ENCODE results near the gene CNTFR. TPM values are rescaled to one million over a fixed set of nuclear protein-coding genes. Genes with fewer than 3 reads are reported as not detected.

CNTFR gene
- total RNA-seq, 2 experiments from 2014 or later, result not detected

DNA sequence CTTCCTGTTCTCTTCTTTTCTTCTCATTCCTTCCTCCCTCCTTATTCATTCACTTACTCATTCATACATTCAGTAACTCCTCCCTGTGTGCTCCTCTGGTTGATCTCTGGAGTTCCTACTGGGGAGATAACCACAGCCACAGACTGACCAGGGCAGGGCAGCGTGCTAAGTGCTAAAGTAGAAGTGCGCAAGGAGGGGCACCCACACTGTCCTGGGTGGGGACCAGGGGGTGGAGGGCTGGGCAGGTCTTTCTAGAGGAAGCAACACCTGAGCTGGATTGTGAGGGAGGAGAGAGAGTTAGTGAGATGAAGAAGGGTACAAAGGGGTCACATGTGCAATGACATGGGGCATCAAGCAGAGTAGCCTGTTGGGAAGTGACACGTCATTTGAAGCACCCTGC is 80.6 kb downstream of the CNTFR start:
- ChIA-PET POLR2A (interaction anchor here (0.7 kb wide), 1 partner anchor 790 kb away, joined by 3 read pairs; no protein-coding TSS in a partner anchor), CTCF (ENCODE audit: unreplicated experiment) (no interaction called here)
- intact Hi-C loops (cut with micrococcal nuclease; ENCODE audit: unreplicated experiment), result no loop called here
- Histone ChIP-seq H3K79me2 (ENCODE audit: insufficient read depth, low read depth, low read length) (no peaks in the 10 kb centered on the region), H3K4me1 (ENCODE audit: insufficient read depth, low read length, poor library complexity, severe bottlenecking) (peaks cover 9% of the 10 kb centered on the region), H3K9me3 (ENCODE audit: low read length) (no peaks in the 10 kb centered on the region), H2AFZ (ENCODE audit: low read length) (no peak overlapping the region), H3K27ac (ENCODE audit: low read depth, low read length, poor library complexity, severe bottlenecking) (no peak overlapping the region), H4K20me1 (ENCODE audit: insufficient read depth, low read length) (no peaks in the 10 kb centered on the region), H3K4me2 (ENCODE audit: low read length) (no peak overlapping the region), H3K9me2 (ENCODE audit: insufficient read depth, low read length) (no peaks in the 10 kb centered on the region), H3K4me3 (ENCODE audit: low read depth, low read length, poor library complexity, severe bottlenecking) (no peak overlapping the region), H3K36me3 (ENCODE audit: insufficient read depth, low read length) (no peaks in the 10 kb centered on the region)
- DNase-seq (ENCODE audit: low spot score), result no peak
- TF ChIP-seq, protein P1, sequence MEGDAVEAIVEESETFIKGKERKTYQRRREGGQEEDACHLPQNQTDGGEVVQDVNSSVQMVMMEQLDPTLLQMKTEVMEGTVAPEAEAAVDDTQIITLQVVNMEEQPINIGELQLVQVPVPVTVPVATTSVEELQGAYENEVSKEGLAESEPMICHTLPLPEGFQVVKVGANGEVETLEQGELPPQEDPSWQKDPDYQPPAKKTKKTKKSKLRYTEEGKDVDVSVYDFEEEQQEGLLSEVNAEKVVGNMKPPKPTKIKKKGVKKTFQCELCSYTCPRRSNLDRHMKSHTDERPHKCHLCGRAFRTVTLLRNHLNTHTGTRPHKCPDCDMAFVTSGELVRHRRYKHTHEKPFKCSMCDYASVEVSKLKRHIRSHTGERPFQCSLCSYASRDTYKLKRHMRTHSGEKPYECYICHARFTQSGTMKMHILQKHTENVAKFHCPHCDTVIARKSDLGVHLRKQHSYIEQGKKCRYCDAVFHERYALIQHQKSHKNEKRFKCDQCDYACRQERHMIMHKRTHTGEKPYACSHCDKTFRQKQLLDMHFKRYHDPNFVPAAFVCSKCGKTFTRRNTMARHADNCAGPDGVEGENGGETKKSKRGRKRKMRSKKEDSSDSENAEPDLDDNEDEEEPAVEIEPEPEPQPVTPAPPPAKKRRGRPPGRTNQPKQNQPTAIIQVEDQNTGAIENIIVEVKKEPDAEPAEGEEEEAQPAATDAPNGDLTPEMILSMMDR (conservative IDR thresholded peaks at IDR 0.05; ENCODE audit: low read length), result no peak
- no peak for TF ChIP-seq EZH2phosphoT487 (IDR thresholded peaks at IDR 0.05; ENCODE audit: borderline replicate concordance, low read depth, low read length)
- BruUV-seq (replicated peaks), result no TSS peak

DNA sequence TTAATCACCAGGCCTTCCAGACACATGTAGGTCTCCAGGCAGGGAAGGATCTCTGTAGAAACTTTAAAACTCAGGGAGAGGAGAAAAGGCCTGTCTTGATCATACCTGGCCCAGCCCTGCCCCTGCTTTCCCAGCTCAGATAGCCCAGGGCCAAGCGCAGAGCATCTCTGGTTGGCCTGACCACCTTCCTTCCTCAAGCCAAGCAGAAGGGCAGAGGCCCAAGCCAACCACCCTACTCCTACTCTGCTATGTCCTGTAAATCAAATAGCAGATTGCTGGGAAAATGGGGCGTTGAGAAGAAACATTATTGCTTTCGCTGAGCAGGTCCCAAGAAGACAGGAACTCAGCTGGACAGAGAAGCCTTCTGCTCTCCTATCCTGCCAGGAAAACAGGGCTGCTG is 81.1 kb downstream of the CNTFR start:
- no peaks in the 10 kb centered on the region for H3K9me3 ChIP-seq (ENCODE audit: low read length)
- POLR2A ChIA-PET, result no interaction called here
- H3K36me3 ChIP-seq (ENCODE audit: insufficient read depth, low read length), result no peaks in the 10 kb centered on the region
- H2AFZ ChIP-seq (ENCODE audit: low read length), result no peak overlapping the region
- H3K4me1 ChIP-seq (ENCODE audit: insufficient read depth, low read length, poor library complexity, severe bottlenecking), result peaks cover 5% of the 10 kb centered on the region
- no peaks in the 10 kb centered on the region for H4K20me1 ChIP-seq (ENCODE audit: insufficient read depth, low read length)
- no peaks in the 10 kb centered on the region for H3K79me2 ChIP-seq (ENCODE audit: insufficient read depth, low read depth, low read length)
- DNase-seq (ENCODE audit: low spot score), result no peak
- BruUV-seq (replicated peaks), result no TSS peak
- no peaks in the 10 kb centered on the region for H3K9me2 ChIP-seq (ENCODE audit: insufficient read depth, low read length)
- no peak overlapping the region for H3K27ac ChIP-seq (ENCODE audit: low read depth, low read length, poor library complexity, severe bottlenecking)
- H3K4me2 ChIP-seq (ENCODE audit: low read length), result no peak overlapping the region
- no peak overlapping the region for H3K4me3 ChIP-seq (ENCODE audit: low read depth, low read length, poor library complexity, severe bottlenecking)
- intact Hi-C loops (cut with micrococcal nuclease; ENCODE audit: unreplicated experiment), result no loop called here
- CTCF ChIA-PET (ENCODE audit: unreplicated experiment), result no interaction called here
- TF ChIP-seq EZH2phosphoT487 (IDR thresholded peaks at IDR 0.05; ENCODE audit: borderline replicate concordance, low read depth, low read length), result no peak
- TF ChIP-seq, protein P1 (conservative IDR thresholded peaks at IDR 0.05; ENCODE audit: low read length), result no peak

DNA sequence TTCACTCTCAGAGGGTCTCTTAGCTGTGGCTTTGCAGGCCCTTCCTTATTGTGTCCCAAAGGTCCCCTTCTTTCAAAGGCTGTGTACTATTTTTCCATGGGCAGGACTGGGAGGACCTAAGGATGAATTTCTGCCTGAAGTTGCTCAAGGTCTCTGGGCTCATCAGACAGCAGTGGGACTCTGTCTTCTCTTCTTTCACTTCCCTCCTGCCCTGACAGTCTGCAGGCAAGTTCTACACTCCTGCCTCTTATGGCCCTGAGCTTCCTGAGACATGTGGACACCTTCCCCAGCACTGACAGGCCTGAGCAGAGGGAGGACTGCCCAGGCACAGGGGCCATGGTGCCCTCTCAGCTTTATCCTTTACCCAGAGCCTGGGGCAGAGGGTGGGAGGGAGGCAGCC is 81.6 kb downstream of the CNTFR start:
- no peak overlapping the region for H3K4me2 ChIP-seq (ENCODE audit: low read length)
- H2AFZ ChIP-seq (ENCODE audit: low read length), result no peak overlapping the region
- H3K4me1 ChIP-seq (ENCODE audit: insufficient read depth, low read length, poor library complexity, severe bottlenecking), result peaks cover under 1% of the 10 kb centered on the region
- no peak for DNase-seq (ENCODE audit: low spot score)
- BruUV-seq (replicated peaks), result no TSS peak
- H3K9me2 ChIP-seq (ENCODE audit: insufficient read depth, low read length), result no peaks in the 10 kb centered on the region
- H3K79me2 ChIP-seq (ENCODE audit: insufficient read depth, low read depth, low read length), result no peaks in the 10 kb centered on the region
- no peaks in the 10 kb centered on the region for H3K9me3 ChIP-seq (ENCODE audit: low read length)
- ChIA-PET CTCF (ENCODE audit: unreplicated experiment) (no interaction called here), POLR2A (no interaction called here)
- H3K27ac ChIP-seq (ENCODE audit: low read depth, low read length, poor library complexity, severe bottlenecking), result no peak overlapping the region
- no peaks in the 10 kb centered on the region for H3K36me3 ChIP-seq (ENCODE audit: insufficient read depth, low read length)
- no peak overlapping the region for H3K4me3 ChIP-seq (ENCODE audit: low read depth, low read length, poor library complexity, severe bottlenecking)
- intact Hi-C loops (cut with micrococcal nuclease; ENCODE audit: unreplicated experiment), result no loop called here
- TF ChIP-seq, protein P1 (conservative IDR thresholded peaks at IDR 0.05; ENCODE audit: low read length), result no peak
- TF ChIP-seq EZH2phosphoT487 (IDR thresholded peaks at IDR 0.05; ENCODE audit: borderline replicate concordance, low read depth, low read length), result no peak
- no peaks in the 10 kb centered on the region for H4K20me1 ChIP-seq (ENCODE audit: insufficient read depth, low read length)

Measured in OCI-LY7 (cell line).